ENCODE measurements around the gene PRELID1.

The PRELID1 gene

GRCh38 chr5:177288191-177288590, 15.4 kb upstream of the PRELID1 start:
- TF ChIP-seq CTCF (IDR thresholded peaks at IDR 0.05; ENCODE audit: low read depth, low read length), result no peak
- no peak overlapping the region for H3K4me3 ChIP-seq (ENCODE audit: low read depth, low read length)
- in situ Hi-C loops (cut with HindIII; ENCODE audit: low sequenced_read_pairs), result no loop called here
- no peak for DNase-seq (ENCODE audit: low read depth, low spot score)

GRCh38 chr5:177290816-177291596, 12.6 kb upstream of the PRELID1 start:
- no peak overlapping the region for H3K4me3 ChIP-seq (ENCODE audit: low read depth, low read length)
- in situ Hi-C loops (cut with HindIII; ENCODE audit: low sequenced_read_pairs), result no loop called here
- no peak for DNase-seq (ENCODE audit: low read depth, low spot score)
- TF ChIP-seq CTCF (IDR thresholded peaks at IDR 0.05; ENCODE audit: low read depth, low read length), result no peak

GRCh38 chr5:177291735-177292134, 11.9 kb upstream of the PRELID1 start:
- DNase-seq (ENCODE audit: low read depth, low spot score), result no peak
- in situ Hi-C loops (cut with HindIII; ENCODE audit: low sequenced_read_pairs), result no loop called here

GRCh38 chr5:177293819-177294581, 9.6 kb upstream of the PRELID1 start:
- no peak for TF ChIP-seq CTCF (IDR thresholded peaks at IDR 0.05; ENCODE audit: low read depth, low read length)
- H3K4me3 ChIP-seq (ENCODE audit: low read depth, low read length), result no peak overlapping the region
- in situ Hi-C loops (cut with HindIII; ENCODE audit: low sequenced_read_pairs), result no loop called here
- no peak for DNase-seq (ENCODE audit: low read depth, low spot score)

More at GRCh38 chr5:177291735-177292134, 11.9 kb upstream of the PRELID1 start:
- H3K4me3 ChIP-seq (ENCODE audit: low read depth, low read length), result no peak overlapping the region
- no peak for TF ChIP-seq CTCF (IDR thresholded peaks at IDR 0.05; ENCODE audit: low read depth, low read length)

GRCh38 chr5:177294632-177295031, 9.0 kb upstream of the PRELID1 start:
- TF ChIP-seq CTCF (IDR thresholded peaks at IDR 0.05; ENCODE audit: low read depth, low read length), result no peak
- in situ Hi-C loops (cut with HindIII; ENCODE audit: low sequenced_read_pairs), result no loop called here
- no peak overlapping the region for H3K4me3 ChIP-seq (ENCODE audit: low read depth, low read length)
- no peak for DNase-seq (ENCODE audit: low read depth, low spot score)

GRCh38 chr5:177295924-177296323, 7.7 kb upstream of the PRELID1 start:
- H3K4me3 ChIP-seq (ENCODE audit: low read depth, low read length), result no peak overlapping the region
- in situ Hi-C loops (cut with HindIII; ENCODE audit: low sequenced_read_pairs), result no loop called here
- no peak for DNase-seq (ENCODE audit: low read depth, low spot score)
- TF ChIP-seq CTCF (IDR thresholded peaks at IDR 0.05; ENCODE audit: low read depth, low read length), result no peak

Measured in astrocyte of the spinal cord (primary cell).